HTERT RPE-1 (cell line): ENCODE data around the gene FOXA2.
"Not testable (repeated sequence)": the region's sequence is repeated elsewhere in the genome, so short reads cannot be mapped to it uniquely, and the experiment has no call there.

ENCODE experiments used
- in situ Hi-C: fragments of 300-500 bp; cut with MboI; formaldehyde crosslinking; loops from 4 replicates; pipeline ENCODE4 v1.14.3; 2020; ENCODE audit warnings: low sequenced_read_pairs

FOXA2 gene

DNA sequence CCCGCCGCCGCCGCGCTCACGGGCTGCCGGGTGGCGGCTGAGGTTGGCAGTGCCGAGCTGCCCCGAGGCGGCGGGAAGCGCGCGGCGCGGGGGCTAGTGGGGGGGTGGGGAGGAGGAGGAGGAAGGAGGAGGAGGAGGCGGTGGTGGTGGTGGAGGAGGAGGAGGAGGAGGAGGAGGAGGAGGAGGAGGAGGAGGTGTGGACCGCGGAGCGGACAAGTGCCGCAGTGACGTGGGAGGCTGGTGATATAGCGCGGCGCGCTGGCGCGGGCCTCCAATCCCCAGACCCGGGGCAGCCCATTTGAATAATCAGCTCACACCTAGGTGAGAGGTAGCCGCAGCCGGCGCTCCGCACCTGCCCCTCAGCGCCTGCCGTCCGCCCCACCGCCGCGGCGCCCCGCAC is at the start of gene FOXA2:
Gene FOXA2, minus strand, starts transcription at position 51 of the 400 bp plus-strand sequence. CDS start 294 bp downstream, outside the sequence.
- in situ Hi-C loops = no loop called here

DNA sequence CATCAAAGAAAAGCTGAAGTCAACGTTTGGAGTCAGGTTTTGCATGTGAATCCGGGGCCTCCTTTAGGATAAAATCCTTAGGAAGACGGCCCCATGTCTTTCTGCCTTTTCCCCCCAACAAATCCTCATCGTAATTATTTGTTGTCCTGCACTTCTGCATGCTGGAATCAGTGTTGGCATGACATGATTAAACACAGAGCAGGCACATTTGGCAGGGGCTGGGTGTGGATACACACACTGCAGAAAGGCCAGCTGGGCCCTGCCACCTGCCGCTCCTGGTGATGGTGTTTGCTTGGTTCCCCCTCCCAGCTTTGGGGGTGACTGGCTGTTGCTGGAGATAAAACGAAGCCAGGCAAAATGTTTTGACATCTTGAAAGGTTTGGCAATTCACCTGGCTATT is 46.3 kb upstream of the FOXA2 start:
- in situ Hi-C loops = no loop called here

DNA sequence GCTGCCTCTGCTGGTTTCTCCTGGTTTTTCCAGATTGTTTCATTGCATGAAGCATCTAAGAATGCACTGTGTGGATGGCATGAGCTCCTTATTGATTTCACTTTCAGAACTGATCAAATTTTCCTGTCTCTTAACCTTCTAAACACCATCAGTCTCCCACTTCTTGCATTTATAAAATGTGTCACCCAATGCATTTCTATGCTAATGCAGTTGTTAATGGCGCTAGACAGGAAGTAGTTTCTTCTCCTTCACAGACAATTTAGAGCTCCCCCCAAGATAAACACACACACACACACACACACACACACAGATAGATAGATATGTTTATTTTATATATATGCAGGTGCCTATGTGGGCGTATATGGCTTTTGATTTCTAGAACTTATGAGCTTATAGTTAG is 45.6 kb upstream of the FOXA2 start:
- in situ Hi-C loops = no loop called here

DNA sequence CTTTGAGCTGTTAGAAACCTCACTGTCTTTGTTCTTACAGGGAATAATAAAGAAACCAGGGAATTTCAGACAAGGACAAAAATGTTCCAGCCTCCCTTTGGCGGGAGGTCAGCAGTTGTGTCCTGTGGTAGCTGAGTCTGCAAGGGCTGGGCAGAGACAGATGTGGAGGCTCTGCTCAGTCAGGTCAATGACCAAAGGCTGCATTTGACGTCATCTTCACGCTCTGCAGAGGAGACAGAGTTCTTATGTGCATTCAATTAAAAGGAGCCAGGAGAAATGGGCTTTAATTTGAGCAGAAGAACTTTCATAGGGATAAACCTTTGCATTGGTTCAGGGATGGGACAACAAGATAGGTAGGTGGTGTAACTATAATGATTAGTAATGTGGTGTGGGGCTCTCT is 45.1 kb upstream of the FOXA2 start:
- in situ Hi-C loops = no loop called here

DNA sequence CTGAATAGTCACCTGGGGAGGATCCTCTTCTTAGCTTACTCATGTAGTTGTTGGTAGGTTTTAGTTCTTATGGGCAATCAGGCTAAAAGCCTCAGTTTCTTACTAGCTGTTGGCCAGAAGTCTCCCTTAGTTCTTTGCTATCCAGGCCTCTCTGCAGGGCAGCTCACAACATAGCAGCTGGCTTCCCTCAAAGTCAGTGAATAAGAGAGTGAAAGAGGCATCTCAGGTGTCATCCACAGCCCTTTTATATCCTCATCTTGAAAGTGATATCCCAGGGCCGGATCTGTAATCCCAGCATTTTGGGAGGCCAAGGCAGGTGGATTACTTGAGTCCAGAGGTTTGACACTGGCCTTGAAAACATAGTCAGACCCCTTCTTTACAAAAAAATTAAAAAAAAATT is 42.1 kb upstream of the FOXA2 start:
- in situ Hi-C loops = no loop called here

DNA sequence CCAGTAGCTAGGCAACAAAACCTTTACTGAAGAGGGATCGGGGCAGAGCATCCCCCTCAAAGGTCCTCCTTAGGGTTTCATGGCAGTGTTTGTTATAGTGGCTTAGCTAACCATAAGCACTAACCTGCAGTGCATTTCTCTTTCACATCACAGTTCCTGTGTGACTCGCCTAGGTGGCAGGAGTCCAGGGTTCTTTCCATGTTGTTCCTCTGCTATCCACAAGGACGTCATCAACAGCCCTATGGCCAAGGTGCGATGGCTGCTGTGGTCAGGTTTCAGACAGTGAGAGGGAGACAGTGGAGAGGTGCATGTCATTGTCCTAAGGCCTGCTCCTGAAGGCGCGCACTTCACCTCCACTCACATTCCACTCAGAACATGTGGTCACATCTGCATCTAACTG is 38.8 kb upstream of the FOXA2 start:
- in situ Hi-C loops = no loop called here

DNA sequence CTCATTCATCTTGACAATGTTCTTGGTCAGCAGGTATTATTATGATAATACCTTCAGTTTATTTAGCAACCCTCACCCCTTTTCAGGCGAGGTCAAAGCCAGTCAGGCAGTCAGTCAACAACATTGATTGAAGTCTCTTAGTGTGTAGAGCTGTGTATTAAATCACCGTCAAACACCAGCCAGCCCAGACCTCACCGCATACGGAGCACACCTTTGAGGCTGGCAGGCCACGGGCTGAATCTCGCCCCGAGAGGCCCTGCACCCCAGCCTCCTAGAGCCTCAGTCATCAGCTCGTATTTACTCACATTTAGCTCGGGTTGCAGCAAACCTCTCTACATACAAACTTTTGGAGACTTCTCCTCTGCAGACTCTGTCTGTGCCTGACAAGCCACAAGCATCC is 36.0 kb upstream of the FOXA2 start:
- in situ Hi-C loops = no loop called here

DNA sequence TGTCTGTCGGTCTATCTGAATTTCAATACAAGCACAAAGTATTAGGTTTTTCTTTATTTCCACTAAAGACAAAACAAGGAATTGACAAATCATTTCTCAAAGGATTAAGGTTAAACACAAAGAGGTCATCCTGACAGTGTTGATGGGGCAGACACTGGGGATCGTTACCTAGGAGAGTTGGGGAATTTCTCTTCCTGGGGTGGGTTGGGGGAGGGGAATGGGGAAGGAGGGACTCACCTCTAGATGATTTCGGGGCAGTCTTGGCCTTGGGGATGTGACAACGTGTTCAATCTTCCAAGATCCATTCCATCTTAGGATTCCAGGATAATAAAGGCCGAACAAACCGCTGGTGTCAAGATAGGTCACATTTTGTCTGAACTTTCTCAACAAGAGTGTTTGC is 35.4 kb upstream of the FOXA2 start:
- in situ Hi-C loops = no loop called here

DNA sequence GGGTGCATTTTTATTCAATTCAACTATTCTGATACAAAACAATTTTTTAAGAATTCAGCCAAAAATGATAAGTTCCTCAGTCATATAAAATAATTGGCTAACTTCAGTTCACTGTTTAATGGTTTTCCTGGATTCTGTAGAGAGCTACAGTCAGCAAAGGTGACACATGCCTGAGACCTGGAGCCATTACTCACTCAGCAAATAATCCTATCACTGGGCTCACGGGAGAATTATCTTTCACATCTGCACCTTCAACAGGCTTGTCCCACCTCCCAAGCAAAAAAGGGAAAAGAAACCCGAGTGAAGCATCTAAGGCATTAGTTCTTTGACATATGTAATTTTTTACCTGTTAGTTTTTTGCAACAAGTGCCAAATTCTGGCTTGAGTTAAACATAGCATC is 34.9 kb upstream of the FOXA2 start:
- in situ Hi-C loops = no loop called here

DNA sequence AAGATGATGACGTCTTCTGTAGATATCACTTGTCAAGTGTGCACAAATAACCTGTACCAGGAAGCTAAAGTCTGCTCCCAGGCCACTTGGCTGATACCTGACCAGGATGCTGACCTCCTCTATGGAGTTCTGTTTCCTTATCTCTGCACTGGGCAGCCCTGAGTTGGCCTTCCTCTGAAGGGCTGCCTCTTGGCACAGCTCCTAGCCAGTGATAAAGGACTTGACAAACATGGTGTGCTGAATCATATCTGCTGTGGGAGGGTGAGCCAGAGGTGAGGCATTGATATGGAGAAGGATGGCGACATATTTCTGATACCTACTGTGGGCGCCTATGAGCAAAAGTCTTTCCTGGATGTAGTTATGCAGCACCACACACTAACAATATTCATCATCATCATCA is 32.8 kb upstream of the FOXA2 start:
- in situ Hi-C loops = no loop called here

DNA sequence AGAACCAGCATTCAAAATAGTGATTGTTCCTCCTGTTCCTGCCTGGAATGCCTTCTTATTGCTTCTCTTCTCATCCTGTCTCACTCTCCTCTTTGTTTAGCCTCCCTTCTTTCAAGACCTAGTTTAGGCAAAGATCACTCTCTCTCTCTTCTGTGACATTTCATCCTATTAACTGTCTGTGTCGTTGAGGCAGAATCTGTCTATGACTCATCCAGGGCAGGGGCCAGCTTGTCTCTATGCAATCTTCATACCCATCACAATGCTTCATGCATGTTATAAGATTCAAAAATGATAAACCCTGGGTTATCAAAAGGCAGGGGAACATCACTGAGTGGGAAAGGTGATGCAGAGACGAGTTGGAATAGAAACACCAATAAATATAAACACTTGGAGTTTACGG is 32.2 kb upstream of the FOXA2 start:
- in situ Hi-C loops = no loop called here

DNA sequence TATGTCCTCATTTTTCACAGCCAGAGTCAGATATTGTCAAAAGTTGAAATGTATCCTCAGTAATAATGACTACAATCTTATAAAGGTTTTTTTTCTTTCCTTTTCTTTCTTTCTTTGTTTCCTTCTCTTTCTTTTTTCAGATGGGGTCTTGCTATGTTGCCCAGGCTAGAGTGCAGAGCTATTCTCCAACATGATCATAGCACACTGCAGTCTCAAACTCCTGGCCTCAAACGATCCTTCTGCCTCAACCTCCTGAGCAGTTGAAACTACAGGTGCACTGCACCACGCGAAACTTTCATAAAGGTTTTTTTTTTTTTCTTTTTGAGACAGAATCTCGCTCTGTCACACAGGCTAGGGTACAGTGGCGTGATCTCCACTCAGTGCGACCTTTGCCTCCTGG is 31.1 kb upstream of the FOXA2 start:
- in situ Hi-C loops = no loop called here

DNA sequence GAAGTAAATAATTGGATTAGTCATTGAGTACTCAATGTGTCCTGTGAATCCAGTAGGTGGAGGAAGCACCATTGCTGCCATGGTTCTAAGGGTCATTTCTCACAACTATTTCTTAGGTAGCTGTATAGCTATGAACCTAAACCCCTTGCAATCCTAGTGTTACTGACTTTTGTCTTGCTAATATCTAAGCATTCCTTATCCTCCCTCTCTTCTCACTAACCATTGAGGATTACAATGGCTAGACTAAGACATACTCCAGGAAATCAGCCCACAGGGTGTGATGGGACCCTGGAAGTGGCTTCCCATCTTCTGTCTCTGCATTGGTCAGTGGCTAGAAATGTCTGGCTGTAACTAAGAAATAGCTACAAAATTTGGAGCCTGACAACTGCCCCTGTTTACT is 27.3 kb upstream of the FOXA2 start:
- in situ Hi-C loops = no loop called here

DNA sequence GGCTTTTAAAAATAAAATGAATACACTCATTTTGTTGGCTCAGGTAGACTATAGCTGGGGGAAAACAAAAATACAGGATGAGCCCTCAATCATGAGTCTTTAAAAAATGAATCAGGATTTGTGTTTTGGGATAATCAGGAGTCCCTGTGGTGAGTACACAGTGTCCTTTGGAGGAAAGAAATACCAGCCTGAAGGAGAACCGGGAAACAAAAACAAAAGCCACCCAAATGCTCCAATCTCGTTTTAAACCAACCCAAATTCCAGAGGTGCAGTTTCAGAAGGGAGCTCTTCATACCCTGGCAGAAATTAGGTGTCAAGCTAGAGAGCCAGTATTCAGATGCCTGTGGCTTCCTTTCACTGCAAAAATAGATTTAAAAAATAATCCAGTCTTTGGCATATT is 23.3 kb upstream of the FOXA2 start:
- in situ Hi-C loops = no loop called here

DNA sequence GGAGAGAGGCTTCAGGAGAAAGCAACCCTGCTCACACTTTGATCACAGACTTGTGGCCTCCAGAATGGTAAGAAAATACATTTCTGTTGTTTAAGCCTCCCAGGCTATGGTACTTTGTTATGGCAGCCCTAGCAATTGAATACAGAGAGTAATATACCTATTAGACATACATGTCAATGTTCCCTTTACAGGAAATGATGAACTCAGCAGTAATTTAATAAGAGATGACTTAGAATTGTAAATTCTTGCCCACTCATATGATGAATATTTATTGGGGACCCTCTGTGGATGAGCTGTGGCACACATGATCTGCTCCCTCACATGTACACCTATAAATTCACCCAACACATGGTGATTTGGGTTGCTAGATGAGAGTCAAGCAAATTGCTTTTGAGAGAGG is 20.4 kb upstream of the FOXA2 start:
- in situ Hi-C loops = no loop called here

DNA sequence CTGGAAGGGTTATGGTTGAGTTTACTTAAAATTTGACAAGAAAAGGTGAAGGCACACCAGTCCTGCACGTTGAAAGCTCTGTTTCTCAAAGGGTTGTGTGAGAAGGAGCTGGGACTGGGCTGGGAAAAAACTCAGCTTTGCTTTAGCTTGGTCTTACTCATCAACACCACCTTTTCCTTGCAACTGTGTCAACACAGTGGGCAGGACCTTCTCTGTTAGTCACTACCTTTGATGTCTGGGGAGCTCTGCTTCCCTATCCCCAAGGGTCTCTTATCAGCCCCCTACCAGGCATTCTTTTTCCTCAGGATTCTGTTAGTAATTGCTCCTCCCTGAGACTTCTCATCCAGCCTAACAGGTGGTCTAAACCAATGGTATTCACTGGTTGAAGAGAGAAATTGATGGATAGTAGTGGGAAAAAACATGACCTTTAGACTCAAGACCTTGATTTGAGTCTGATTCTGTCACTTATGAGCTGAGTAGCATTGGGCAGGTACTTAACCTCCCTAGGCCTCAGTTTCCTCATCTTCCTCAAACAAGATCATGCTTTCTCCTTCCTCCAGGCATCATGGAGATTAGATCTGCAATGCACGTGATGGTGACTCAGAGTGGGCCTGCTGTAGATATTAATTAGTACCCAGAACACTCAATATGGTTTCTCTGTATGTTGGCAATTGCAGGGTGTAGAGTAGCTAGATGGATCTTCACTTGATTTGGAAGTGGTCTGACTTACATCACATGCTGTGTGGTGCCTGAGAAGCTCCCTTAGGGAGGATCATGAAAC is 17.2 kb upstream of the FOXA2 start:
- in situ Hi-C loops = no loop called here

DNA sequence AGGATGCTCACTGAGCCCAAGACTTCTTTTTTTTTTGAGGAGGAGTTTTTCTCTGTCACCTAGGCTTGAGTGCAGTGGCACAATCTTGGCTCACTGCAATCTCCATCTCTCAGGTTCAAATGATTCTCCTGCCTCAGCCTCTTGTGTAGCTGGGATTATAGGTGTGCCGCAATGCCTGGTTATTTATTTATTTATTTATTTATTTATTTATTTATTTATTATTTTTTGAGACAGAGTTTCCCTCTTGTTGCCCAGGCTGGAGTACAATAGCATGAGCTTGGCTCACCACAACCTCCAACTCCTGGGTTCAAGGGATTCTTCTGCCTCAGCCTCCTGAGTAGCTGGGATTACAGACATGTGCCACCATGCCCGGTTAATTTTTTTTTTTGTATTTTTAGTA is 14.9 kb upstream of the FOXA2 start:
- in situ Hi-C loops = not testable (repeated sequence)

DNA sequence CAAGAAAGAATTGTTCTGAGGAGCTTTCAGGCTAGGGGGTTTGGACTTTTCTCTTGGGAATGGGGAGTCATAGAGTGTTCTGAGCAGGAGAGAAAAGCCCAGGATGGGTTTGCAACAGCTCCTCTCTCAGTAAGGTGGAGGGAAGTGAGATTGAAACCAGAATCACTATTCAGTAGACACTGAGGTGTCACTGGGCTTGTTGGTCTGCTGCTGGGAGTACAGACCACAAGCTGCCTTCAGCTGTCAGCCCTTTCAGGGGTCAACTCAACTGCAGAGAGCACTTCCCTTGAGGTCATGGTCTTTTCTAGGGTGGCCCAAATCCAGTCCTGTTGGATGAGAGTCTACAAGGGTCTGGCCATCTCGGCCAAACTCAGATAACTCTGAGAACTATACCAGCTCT is 12.9 kb upstream of the FOXA2 start:
- in situ Hi-C loops = no loop called here

DNA sequence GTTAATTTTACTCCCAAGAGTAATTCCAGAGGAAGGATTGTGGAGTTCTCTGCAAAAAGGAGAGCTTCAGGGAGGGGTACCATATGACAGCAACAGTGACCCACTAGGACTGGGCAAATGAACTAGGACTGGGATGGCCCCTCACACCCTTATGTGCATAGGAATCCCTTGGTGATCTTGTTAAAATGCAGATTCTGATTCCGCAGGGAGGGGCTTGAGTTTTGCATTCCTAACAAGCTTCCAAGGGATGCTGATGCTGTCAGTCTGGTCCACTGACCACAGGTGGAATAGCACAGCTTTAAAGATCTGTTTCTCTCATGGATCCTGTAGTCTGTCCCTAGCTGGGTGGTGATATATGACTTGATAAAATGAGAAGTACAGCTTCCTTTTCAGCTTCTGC is 6.3 kb upstream of the FOXA2 start:
- in situ Hi-C loops = no loop called here

DNA sequence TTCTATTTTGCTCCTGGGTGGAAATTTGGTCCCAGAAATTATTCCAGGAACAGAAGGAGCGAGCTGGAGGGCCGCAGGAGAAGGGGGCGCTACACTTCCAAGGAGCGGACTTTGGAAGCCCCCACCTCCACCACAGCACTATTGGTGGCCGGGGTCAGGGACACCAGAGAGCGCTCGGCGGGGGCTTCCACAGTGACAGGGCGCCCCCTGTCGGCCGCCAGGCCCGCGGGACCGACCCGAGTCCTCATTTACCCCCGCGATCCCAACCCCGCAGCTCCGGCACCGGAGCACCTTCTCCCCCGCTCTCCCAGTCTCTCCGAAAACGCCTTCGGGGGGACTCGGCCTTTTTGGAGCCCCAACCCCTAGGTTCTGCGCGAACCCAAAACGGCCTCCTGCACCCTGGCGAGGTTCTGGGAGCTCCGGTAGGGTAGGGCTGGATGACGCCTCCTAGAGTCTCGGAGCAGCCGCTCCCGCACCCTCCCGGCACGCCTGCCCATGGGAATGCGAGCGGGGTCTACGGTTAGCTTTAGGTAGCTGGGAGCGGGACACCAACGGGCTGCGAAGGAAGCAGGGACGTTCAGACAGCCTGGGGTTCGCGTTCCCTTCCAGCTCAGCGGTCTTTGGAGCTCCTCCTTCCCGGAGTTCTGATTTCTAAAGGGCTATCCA is 2.4 kb upstream of the FOXA2 start:
- in situ Hi-C loops = no loop called here

DNA sequence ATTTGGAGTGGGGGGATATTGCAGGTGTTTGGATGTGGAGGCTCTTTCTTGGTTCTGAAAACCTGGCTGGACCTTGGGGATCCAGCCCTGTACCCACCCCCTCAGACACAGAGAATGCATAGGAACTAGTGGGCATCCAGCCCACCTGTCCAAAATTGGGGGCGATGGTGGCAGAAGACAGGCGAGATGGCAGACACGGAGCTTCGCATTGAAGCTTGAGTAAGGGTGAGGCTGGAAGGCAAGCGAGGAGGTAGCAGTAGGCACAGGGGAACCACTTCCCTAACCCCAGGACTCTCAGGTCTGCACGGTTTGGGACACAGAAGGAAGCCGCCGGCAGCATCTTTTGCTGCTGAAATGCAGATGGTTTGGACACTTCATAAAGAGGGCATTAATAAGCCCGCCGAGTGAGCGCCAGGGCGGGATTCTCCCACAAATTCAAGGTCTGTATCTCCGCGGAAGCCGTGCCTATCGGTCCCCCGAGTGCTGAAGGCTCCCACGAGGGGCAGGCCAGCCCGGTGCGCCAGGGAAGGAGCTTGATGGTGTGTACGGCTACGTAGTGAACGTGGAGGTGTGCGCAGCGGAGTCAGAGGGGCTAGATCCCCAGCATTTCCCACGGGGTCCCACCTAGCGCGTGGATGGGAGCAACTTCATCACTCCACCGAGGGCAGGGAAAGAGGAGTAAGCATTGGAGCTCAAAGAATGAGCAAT is 1.6 kb upstream of the FOXA2 start:
- in situ Hi-C loops = no loop called here
